GM23338 (cell line): Measurements from ENCODE around the gene ITPR2. TPM values are rescaled to one million over a fixed set of nuclear protein-coding genes. Genes with fewer than 3 reads are reported as not detected.

Experiments used
- ATAC-seq: fragments of 200-7000 bp; cut with Tn5 transposase; 3 replicates; pipeline ENCODE4 v1.9.1; 2020
- DNase-seq: peaks from one replicate; pipeline ENCODE4 v3.0.0-alpha.2; 2015; ENCODE audit warnings: low spot score
- H2AFZ ChIP-seq: fragments of 200-600 bp; sonication (generic); 2 replicates; pipeline ENCODE4 v1.8.0; 2016; ENCODE audit warnings: antibody characterized with exemption, mild to moderate bottlenecking, moderate library complexity
- H3F3A ChIP-seq: fragments of 200-600 bp; sonication (generic); replicated peaks from 2 replicates; pipeline ENCODE4 v1.8.0; 2017; ENCODE audit warnings: antibody characterized with exemption, mixed run types, low read depth
- H3K27ac ChIP-seq: fragments of 200-600 bp; sonication (generic); 2 replicates; pipeline ENCODE4 v1.6.1; 2016; ENCODE audit warnings: low read depth
- H3K27me3 ChIP-seq: fragments of 200-600 bp; sonication (generic); 2 replicates; pipeline ENCODE4 v1.8.0; 2016; ENCODE audit warnings: mild to moderate bottlenecking, mixed run types, moderate library complexity; ENCODE audit not compliant: insufficient read depth
- H3K36me3 ChIP-seq: fragments of 200-600 bp; sonication (generic); 2 replicates; pipeline ENCODE4 v1.8.0; 2016; ENCODE audit warnings: mild to moderate bottlenecking; ENCODE audit not compliant: insufficient read depth
- H3K4me1 ChIP-seq: fragments of 200-600 bp; sonication (generic); 2 replicates; pipeline ENCODE4 v1.8.0; 2016; ENCODE audit warnings: mild to moderate bottlenecking, moderate library complexity; ENCODE audit not compliant: insufficient read depth
- H3K4me2 ChIP-seq: fragments of 200-600 bp; sonication (generic); 2 replicates; pipeline ENCODE4 v1.7.1; 2017; ENCODE audit warnings: mixed run types
- H3K4me3 ChIP-seq: fragments of 200-600 bp; sonication (generic); 2 replicates; pipeline ENCODE4 v1.6.1; 2016; ENCODE audit warnings: mixed run types
- H3K79me2 ChIP-seq: fragments of 200-600 bp; sonication (generic); replicated peaks from 2 replicates; pipeline ENCODE4 v1.8.0; 2017; ENCODE audit warnings: mild to moderate bottlenecking; ENCODE audit not compliant: insufficient read depth
- H3K9me2 ChIP-seq: fragments of 200-600 bp; sonication (generic); 2 replicates; pipeline ENCODE4 v1.8.0; 2017; ENCODE audit not compliant: insufficient read depth
- H4K20me1 ChIP-seq: fragments of 200-600 bp; sonication (generic); replicated peaks from 2 replicates; pipeline ENCODE4 v1.8.0; 2017; ENCODE audit warnings: mild to moderate bottlenecking; ENCODE audit not compliant: insufficient read depth
- H3K27ac Mint-ChIP-seq: 2 replicates; pipeline ENCODE4 v1.8.0; 2020; ENCODE audit warnings: inconsistent platforms, mild to moderate bottlenecking, moderate library complexity, mixed read lengths
- H3K27me3 Mint-ChIP-seq: 3 replicates; pipeline ENCODE4 v1.8.0; 2022; ENCODE audit warnings: low read depth, mild to moderate bottlenecking, moderate library complexity, mixed read lengths, inconsistent platforms; ENCODE audit not compliant: insufficient read depth, poor library complexity
- H3K36me3 Mint-ChIP-seq: 3 replicates; pipeline ENCODE4 v1.8.0; 2021; ENCODE audit warnings: low read depth, mild to moderate bottlenecking, inconsistent platforms, moderate library complexity, mixed read lengths
- H3K4me1 Mint-ChIP-seq: 3 replicates; pipeline ENCODE4 v1.8.0; 2020; ENCODE audit warnings: mild to moderate bottlenecking, inconsistent platforms, mixed read lengths
- H3K4me3 Mint-ChIP-seq: 3 replicates; pipeline ENCODE4 v1.8.0; 2021; ENCODE audit warnings: moderate library complexity, mild to moderate bottlenecking, inconsistent platforms, mixed read lengths
- H3K9me3 Mint-ChIP-seq: 3 replicates; pipeline ENCODE4 v1.8.0; 2020; ENCODE audit warnings: moderate library complexity, mild to moderate bottlenecking, inconsistent platforms, mixed read lengths
- EZH2phosphoT487 ChIP-seq: fragments of 200-600 bp; sonication (generic); IDR thresholded peaks from one replicate; pipeline ENCODE4 v1.8.1; 2018; ENCODE audit warnings: antibody characterized with exemption; ENCODE audit not compliant: unreplicated experiment
- JUNB ChIP-seq: IDR thresholded peaks from one replicate; pipeline ENCODE4 v1.6.1; 2016; ENCODE audit warnings: antibody characterized with exemption; ENCODE audit not compliant: unreplicated experiment
- NANOG ChIP-seq: IDR thresholded peaks from 2 replicates; pipeline ENCODE4 v1.6.1; 2016; ENCODE audit warnings: antibody characterized with exemption, borderline replicate concordance
- STAT1 ChIP-seq: IDR thresholded peaks from one replicate; pipeline ENCODE4 v1.6.1; 2016; ENCODE audit warnings: antibody characterized with exemption; ENCODE audit not compliant: unreplicated experiment
- ZNF331 ChIP-seq: fragments of 250-450 bp; sonication (Bioruptor Pico); IDR thresholded peaks from 2 replicates; pipeline ENCODE4 v1.5.0; 2020; ENCODE audit warnings: low read depth, mild to moderate bottlenecking, moderate library complexity
- polyA plus RNA-seq: library from polyadenylated mRNA; unstranded; fragments of >200 nt; fragmentation: Nextera tagmentation; extraction: Ambion mirVana; gene quantifications from 2 replicates; pipeline ENCODE4 v1.2.1, GENCODE V29; 2016
- total RNA-seq: library from RNA; depleted of rRNA; stranded (reverse); fragments of >200 nt; shearing (Covaris generic); gene quantifications from 2 replicates; pipeline ENCODE4 v1.2.3, GENCODE V29; 2014
- TF ChIP-seq, protein P1 (sequence below): IDR thresholded peaks from one replicate; pipeline ENCODE4 v1.6.1; 2018; ENCODE audit warnings: antibody characterized with exemption; ENCODE audit not compliant: unreplicated experiment
- TF ChIP-seq, protein P2 (sequence below): IDR thresholded peaks from 2 replicates; pipeline ENCODE4 v1.6.1; 2016; ENCODE audit warnings: antibody characterized with exemption
- TF ChIP-seq, protein P3 (sequence below): fragments of 250-450 bp; sonication (Bioruptor Pico); IDR thresholded peaks from 2 replicates; pipeline ENCODE4 v1.5.0; 2020; ENCODE audit warnings: mild to moderate bottlenecking, moderate library complexity
- TF ChIP-seq, protein P4 (sequence below), 2 experiments: fragments of 200-600 bp in 1 of 2; sonication (generic) in 1 of 2; conservative IDR thresholded peaks; 2 replicates each; pipeline versions ENCODE4 v1.5.1 to v1.6.1; 2016 to 2017; ENCODE audit warnings: antibody characterized with exemption in 2 of 2, low read depth in 2 of 2, mild to moderate bottlenecking in 2 of 2, moderate library complexity in 1 of 2

The ITPR2 gene
- total and polyA plus RNA-seq, 2 experiments from 2014 or later: 44.5 to 65.2 TPM

DNA sequence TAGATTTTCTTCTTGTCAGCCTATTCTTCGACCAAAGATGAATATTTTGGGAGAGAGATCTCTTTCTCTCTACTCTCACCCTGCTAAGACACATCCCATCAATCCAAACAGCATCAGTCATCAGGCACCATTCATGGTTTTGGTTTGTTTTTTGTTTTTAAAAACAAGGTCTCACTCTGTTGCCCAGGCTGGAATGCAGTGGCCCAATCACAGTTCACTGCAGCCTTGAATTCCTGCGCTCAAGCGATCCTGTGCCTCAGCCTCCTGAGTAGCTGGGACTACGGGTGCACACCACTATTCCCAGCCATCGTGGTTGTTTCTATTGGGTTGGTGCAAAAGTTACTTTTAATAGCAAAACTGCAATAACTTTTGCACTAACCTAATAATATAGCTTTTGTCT, 14.4 kb upstream of the ITPR2 start:
- no peaks in the 10 kb centered on the region for H3K79me2 ChIP-seq
- H3K27me3 Mint-ChIP-seq: no peaks in the 10 kb centered on the region
- H3K27ac ChIP-seq: no peak overlapping the region
- no peaks in the 10 kb centered on the region for H3K27me3 ChIP-seq
- no peaks in the 10 kb centered on the region for H3F3A ChIP-seq
- DNase-seq (no peak), ATAC-seq (no peak)
- no peaks in the 10 kb centered on the region for H3K36me3 ChIP-seq
- no peak for TF ChIP-seq JUNB
- TF ChIP-seq EZH2phosphoT487: no peak
- TF ChIP-seq NANOG: no peak
- no peak for TF ChIP-seq STAT1
- TF ChIP-seq, protein P1, sequence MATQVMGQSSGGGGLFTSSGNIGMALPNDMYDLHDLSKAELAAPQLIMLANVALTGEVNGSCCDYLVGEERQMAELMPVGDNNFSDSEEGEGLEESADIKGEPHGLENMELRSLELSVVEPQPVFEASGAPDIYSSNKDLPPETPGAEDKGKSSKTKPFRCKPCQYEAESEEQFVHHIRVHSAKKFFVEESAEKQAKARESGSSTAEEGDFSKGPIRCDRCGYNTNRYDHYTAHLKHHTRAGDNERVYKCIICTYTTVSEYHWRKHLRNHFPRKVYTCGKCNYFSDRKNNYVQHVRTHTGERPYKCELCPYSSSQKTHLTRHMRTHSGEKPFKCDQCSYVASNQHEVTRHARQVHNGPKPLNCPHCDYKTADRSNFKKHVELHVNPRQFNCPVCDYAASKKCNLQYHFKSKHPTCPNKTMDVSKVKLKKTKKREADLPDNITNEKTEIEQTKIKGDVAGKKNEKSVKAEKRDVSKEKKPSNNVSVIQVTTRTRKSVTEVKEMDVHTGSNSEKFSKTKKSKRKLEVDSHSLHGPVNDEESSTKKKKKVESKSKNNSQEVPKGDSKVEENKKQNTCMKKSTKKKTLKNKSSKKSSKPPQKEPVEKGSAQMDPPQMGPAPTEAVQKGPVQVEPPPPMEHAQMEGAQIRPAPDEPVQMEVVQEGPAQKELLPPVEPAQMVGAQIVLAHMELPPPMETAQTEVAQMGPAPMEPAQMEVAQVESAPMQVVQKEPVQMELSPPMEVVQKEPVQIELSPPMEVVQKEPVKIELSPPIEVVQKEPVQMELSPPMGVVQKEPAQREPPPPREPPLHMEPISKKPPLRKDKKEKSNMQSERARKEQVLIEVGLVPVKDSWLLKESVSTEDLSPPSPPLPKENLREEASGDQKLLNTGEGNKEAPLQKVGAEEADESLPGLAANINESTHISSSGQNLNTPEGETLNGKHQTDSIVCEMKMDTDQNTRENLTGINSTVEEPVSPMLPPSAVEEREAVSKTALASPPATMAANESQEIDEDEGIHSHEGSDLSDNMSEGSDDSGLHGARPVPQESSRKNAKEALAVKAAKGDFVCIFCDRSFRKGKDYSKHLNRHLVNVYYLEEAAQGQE: no peak
- TF ChIP-seq, protein P2, sequence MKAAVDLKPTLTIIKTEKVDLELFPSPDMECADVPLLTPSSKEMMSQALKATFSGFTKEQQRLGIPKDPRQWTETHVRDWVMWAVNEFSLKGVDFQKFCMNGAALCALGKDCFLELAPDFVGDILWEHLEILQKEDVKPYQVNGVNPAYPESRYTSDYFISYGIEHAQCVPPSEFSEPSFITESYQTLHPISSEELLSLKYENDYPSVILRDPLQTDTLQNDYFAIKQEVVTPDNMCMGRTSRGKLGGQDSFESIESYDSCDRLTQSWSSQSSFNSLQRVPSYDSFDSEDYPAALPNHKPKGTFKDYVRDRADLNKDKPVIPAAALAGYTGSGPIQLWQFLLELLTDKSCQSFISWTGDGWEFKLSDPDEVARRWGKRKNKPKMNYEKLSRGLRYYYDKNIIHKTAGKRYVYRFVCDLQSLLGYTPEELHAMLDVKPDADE: no peak
- TF ChIP-seq, protein P3, sequence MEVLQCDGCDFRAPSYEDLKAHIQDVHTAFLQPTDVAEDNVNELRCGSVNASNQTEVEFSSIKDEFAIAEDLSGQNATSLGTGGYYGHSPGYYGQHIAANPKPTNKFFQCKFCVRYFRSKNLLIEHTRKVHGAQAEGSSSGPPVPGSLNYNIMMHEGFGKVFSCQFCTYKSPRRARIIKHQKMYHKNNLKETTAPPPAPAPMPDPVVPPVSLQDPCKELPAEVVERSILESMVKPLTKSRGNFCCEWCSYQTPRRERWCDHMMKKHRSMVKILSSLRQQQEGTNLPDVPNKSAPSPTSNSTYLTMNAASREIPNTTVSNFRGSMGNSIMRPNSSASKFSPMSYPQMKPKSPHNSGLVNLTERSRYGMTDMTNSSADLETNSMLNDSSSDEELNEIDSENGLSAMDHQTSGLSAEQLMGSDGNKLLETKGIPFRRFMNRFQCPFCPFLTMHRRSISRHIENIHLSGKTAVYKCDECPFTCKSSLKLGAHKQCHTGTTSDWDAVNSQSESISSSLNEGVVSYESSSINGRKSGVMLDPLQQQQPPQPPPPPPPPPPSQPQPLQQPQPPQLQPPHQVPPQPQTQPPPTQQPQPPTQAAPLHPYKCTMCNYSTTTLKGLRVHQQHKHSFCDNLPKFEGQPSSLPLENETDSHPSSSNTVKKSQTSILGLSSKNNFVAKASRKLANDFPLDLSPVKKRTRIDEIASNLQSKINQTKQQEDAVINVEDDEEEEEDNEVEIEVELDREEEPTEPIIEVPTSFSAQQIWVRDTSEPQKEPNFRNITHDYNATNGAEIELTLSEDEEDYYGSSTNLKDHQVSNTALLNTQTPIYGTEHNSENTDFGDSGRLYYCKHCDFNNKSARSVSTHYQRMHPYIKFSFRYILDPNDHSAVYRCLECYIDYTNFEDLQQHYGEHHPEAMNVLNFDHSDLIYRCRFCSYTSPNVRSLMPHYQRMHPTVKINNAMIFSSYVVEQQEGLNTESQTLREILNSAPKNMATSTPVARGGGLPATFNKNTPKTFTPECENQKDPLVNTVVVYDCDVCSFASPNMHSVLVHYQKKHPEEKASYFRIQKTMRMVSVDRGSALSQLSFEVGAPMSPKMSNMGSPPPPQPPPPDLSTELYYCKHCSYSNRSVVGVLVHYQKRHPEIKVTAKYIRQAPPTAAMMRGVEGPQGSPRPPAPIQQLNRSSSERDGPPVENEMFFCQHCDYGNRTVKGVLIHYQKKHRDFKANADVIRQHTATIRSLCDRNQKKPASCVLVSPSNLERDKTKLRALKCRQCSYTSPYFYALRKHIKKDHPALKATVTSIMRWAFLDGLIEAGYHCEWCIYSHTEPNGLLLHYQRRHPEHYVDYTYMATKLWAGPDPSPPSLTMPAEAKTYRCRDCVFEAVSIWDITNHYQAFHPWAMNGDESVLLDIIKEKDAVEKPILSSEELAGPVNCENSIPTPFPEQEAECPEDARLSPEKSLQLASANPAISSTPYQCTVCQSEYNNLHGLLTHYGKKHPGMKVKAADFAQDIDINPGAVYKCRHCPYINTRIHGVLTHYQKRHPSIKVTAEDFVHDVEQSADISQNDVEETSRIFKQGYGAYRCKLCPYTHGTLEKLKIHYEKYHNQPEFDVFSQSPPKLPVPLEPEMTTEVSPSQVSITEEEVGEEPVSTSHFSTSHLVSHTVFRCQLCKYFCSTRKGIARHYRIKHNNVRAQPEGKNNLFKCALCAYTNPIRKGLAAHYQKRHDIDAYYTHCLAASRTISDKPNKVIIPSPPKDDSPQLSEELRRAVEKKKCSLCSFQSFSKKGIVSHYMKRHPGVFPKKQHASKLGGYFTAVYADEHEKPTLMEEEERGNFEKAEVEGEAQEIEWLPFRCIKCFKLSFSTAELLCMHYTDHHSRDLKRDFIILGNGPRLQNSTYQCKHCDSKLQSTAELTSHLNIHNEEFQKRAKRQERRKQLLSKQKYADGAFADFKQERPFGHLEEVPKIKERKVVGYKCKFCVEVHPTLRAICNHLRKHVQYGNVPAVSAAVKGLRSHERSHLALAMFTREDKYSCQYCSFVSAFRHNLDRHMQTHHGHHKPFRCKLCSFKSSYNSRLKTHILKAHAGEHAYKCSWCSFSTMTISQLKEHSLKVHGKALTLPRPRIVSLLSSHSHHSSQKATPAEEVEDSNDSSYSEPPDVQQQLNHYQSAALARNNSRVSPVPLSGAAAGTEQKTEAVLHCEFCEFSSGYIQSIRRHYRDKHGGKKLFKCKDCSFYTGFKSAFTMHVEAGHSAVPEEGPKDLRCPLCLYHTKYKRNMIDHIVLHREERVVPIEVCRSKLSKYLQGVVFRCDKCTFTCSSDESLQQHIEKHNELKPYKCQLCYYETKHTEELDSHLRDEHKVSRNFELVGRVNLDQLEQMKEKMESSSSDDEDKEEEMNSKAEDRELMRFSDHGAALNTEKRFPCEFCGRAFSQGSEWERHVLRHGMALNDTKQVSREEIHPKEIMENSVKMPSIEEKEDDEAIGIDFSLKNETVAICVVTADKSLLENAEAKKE: no peak
- TF ChIP-seq, protein P4, sequence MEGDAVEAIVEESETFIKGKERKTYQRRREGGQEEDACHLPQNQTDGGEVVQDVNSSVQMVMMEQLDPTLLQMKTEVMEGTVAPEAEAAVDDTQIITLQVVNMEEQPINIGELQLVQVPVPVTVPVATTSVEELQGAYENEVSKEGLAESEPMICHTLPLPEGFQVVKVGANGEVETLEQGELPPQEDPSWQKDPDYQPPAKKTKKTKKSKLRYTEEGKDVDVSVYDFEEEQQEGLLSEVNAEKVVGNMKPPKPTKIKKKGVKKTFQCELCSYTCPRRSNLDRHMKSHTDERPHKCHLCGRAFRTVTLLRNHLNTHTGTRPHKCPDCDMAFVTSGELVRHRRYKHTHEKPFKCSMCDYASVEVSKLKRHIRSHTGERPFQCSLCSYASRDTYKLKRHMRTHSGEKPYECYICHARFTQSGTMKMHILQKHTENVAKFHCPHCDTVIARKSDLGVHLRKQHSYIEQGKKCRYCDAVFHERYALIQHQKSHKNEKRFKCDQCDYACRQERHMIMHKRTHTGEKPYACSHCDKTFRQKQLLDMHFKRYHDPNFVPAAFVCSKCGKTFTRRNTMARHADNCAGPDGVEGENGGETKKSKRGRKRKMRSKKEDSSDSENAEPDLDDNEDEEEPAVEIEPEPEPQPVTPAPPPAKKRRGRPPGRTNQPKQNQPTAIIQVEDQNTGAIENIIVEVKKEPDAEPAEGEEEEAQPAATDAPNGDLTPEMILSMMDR (conservative IDR thresholded peaks at IDR 0.05; ENCODE audit: low read depth in 2 of 2): no peak
- TF ChIP-seq ZNF331: no peak
- H3K27ac Mint-ChIP-seq: no peak overlapping the region
- no peaks in the 10 kb centered on the region for H4K20me1 ChIP-seq
- H3K9me3 Mint-ChIP-seq: no peaks in the 10 kb centered on the region
- no peak overlapping the region for H3K4me3 ChIP-seq
- H3K4me2 ChIP-seq: no peak overlapping the region
- H3K4me1 Mint-ChIP-seq: no peaks in the 10 kb centered on the region
- no peaks in the 10 kb centered on the region for H3K36me3 Mint-ChIP-seq
- no peak overlapping the region for H3K4me3 Mint-ChIP-seq
- 0 out of 2 replicates have a peak overlapping the region, but pooled peaks have one; percentile 48 for H2AFZ ChIP-seq
- no peaks in the 10 kb centered on the region for H3K9me2 ChIP-seq
- no peaks in the 10 kb centered on the region for H3K4me1 ChIP-seq
